ENCODE results near the gene ASXL3.

GRCh38 chr18:33757037-33757436 lies 179.0 kb downstream of the ASXL3 start:
- no peak for TF ChIP-seq CTCF (optimal IDR thresholded peaks at IDR 0.05 in 1 of 3, IDR thresholded peaks at IDR 0.05 in 1 of 3, conservative IDR thresholded peaks at IDR 0.05 in 1 of 3; ENCODE audit: extremely low read depth in 1 of 3, insufficient read depth in 2 of 3, low read length in 3 of 3)
- no peak for TF ChIP-seq EZH2 (IDR thresholded peaks at IDR 0.05; ENCODE audit: low read length)
